Measurements from ENCODE around the gene CHCHD6. TPM values are rescaled to one million over a fixed set of nuclear protein-coding genes. Genes with fewer than 3 reads are reported as not detected.

The CHCHD6 gene
- total and polyA plus RNA-seq, 2 donors: 10.5 to 14.2 TPM

DNA sequence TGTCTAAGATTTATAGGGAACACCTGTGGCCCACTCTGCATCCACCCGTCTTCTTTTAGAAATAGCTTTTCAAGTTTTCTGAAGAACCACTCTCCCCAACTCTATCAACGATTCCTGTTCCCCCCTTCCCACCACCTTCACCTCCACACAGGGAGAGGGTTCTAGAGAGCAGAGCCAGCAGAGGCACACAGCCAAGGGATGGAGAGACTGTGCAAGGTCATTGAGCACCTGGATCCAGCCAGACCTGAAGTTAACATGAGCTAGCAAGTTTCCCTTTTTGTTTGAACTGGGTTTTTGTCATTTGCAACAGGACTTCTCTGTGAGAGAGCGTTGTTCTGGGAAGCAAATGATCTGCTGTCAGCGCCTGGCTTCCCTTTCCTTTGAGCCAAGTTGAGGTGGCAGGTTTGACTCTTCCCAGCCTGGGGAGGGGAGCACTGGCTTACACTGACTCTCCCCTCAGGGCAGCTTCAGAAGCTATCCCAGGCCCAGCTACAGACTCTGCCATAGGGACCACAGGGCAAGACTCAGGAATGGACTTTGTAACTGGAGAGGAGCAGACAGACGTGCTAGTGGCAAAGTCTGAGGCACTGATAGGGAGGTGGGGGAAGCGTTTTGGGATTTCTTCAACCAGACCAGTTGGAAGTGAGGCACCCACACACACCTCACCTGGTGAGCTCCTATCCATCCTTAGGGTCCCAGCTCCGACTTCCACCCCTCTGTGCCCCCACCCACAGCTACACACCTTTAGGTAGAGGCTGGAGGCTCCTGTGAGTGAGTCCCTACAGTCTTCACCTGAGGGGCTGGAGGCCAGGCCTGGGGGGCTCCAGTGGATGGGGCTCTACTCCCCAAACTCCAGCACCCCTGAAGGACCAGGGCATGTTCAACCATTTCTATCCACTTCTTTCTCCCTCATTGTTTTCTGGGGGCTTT is 259.5 kb downstream of the CHCHD6 start:
- no peak overlapping the region for H3K27ac ChIP-seq (ENCODE audit: low read depth in 1 of 2, low read length in 1 of 2)
- WGBS: 96% methylated on average over 7 of the region's 7 CpGs
- H3K4me1 ChIP-seq (ENCODE audit: control insufficient read depth in 2 of 2, insufficient read depth in 2 of 2, low read length in 2 of 2): peaks cover 0 to 14% of the 10 kb centered on the region in 2 donors
- H3K4me3 ChIP-seq (ENCODE audit: low read length in 2 of 2): no peak overlapping the region
- no peaks in the 10 kb centered on the region for H3K9me3 ChIP-seq (ENCODE audit: control insufficient read depth in 2 of 2, insufficient read depth in 1 of 2, low read length in 1 of 2)
- H3K36me3 ChIP-seq (ENCODE audit: control insufficient read depth in 2 of 2, insufficient read depth in 2 of 2, low read length in 1 of 2): no peaks in the 10 kb centered on the region
- no peaks in the 10 kb centered on the region for H3K27me3 ChIP-seq (ENCODE audit: control insufficient read depth in 2 of 2, insufficient read depth in 1 of 2, low read length in 1 of 2)
- DNase-seq (ENCODE audit: low read depth in 6 of 9, low spot score in 9 of 9): no peak

GRCh38 chr3:126964261-126964660 is 260.2 kb downstream of the CHCHD6 start:
- no peaks in the 10 kb centered on the region for H3K36me3 ChIP-seq (ENCODE audit: control insufficient read depth in 2 of 2, insufficient read depth in 2 of 2, low read length in 1 of 2)
- no peaks in the 10 kb centered on the region for H3K9me3 ChIP-seq (ENCODE audit: control insufficient read depth in 2 of 2, insufficient read depth in 1 of 2, low read length in 1 of 2)
- 91% methylated on average over 7 of the region's 7 CpGs for WGBS
- no peak overlapping the region for H3K27ac ChIP-seq (ENCODE audit: low read depth in 1 of 2, low read length in 1 of 2)
- H3K4me3 ChIP-seq (ENCODE audit: low read length in 2 of 2): no peak overlapping the region
- no peak for DNase-seq (ENCODE audit: low read depth in 6 of 9, low spot score in 9 of 9)
- H3K4me1 ChIP-seq (ENCODE audit: control insufficient read depth in 2 of 2, insufficient read depth in 2 of 2, low read length in 2 of 2): peaks cover 0 to 14% of the 10 kb centered on the region in 2 donors
- H3K27me3 ChIP-seq (ENCODE audit: control insufficient read depth in 2 of 2, insufficient read depth in 1 of 2, low read length in 1 of 2): no peaks in the 10 kb centered on the region

- H3K9me3 ChIP-seq (ENCODE audit: control insufficient read depth in 2 of 2, insufficient read depth in 1 of 2, low read length in 1 of 2): no peaks in the 10 kb centered on the region
- H3K4me1 ChIP-seq (ENCODE audit: control insufficient read depth in 2 of 2, insufficient read depth in 2 of 2, low read length in 2 of 2): peaks cover 0 to 14% of the 10 kb centered on the region in 2 donors
- H3K36me3 ChIP-seq (ENCODE audit: control insufficient read depth in 2 of 2, insufficient read depth in 2 of 2, low read length in 1 of 2): no peaks in the 10 kb centered on the region
- 92% methylated on average over 10 of the region's 10 CpGs for WGBS
- no peaks in the 10 kb centered on the region for H3K27me3 ChIP-seq (ENCODE audit: control insufficient read depth in 2 of 2, insufficient read depth in 1 of 2, low read length in 1 of 2)
- no peak overlapping the region for H3K4me3 ChIP-seq (ENCODE audit: low read length in 2 of 2)
- DNase-seq (ENCODE audit: low read depth in 6 of 9, low spot score in 9 of 9): no peak
- no peak overlapping the region for H3K27ac ChIP-seq (ENCODE audit: low read depth in 1 of 2, low read length in 1 of 2)
Observed at GRCh38 chr3:126964950-126965349, 260.9 kb downstream of the CHCHD6 start.

GRCh38 chr3:126965526-126966080 is 261.6 kb downstream of the CHCHD6 start:
- Histone ChIP-seq H3K27me3 (ENCODE audit: control insufficient read depth in 2 of 2, insufficient read depth in 1 of 2, low read length in 1 of 2) (no peaks in the 10 kb centered on the region), H3K4me1 (ENCODE audit: control insufficient read depth in 2 of 2, insufficient read depth in 2 of 2, low read length in 2 of 2) (peaks cover 0 to 14% of the 10 kb centered on the region in 2 donors), H3K36me3 (ENCODE audit: control insufficient read depth in 2 of 2, insufficient read depth in 2 of 2, low read length in 1 of 2) (no peaks in the 10 kb centered on the region), H3K27ac (ENCODE audit: low read depth in 1 of 2, low read length in 1 of 2) (no peak overlapping the region), H3K4me3 (ENCODE audit: low read length in 2 of 2) (no peak overlapping the region), H3K9me3 (ENCODE audit: control insufficient read depth in 2 of 2, insufficient read depth in 1 of 2, low read length in 1 of 2) (no peaks in the 10 kb centered on the region)
- DNase-seq (ENCODE audit: low read depth in 6 of 9, low spot score in 9 of 9): no peak
- WGBS: 90% methylated on average over 9 of the region's 9 CpGs

DNA sequence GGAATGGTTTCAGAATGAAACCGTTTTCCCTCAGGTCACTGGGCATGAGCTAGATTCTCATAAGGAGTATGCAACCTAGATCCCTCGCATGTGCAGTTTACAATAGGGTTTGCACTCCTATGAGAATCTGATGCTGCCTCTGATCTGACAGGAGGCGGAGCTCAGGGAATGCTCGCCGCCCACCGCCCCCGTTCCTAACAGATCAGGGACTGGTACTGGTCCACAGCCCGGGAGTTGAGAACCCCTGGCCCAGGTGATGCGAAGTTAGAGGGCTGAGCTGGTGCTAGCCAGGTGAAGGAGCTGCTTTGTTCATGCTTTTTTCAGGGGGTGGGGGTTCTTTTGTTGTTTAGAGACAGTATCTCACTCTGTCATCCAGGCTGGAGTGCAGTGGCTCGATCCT is 263.3 kb downstream of the CHCHD6 start:
- Histone ChIP-seq H3K4me3 (ENCODE audit: low read length in 2 of 2) (no peak overlapping the region), H3K9me3 (ENCODE audit: control insufficient read depth in 2 of 2, insufficient read depth in 1 of 2, low read length in 1 of 2) (no peaks in the 10 kb centered on the region), H3K27me3 (ENCODE audit: control insufficient read depth in 2 of 2, insufficient read depth in 1 of 2, low read length in 1 of 2) (peaks cover 0 to 3% of the 10 kb centered on the region in 2 donors), H3K36me3 (ENCODE audit: control insufficient read depth in 2 of 2, insufficient read depth in 2 of 2, low read length in 1 of 2) (no peaks in the 10 kb centered on the region), H3K4me1 (ENCODE audit: control insufficient read depth in 2 of 2, insufficient read depth in 2 of 2, low read length in 2 of 2) (no peaks in the 10 kb centered on the region), H3K27ac (ENCODE audit: low read depth in 1 of 2, low read length in 1 of 2) (no peak overlapping the region)
- no peak for DNase-seq (ENCODE audit: low read depth in 6 of 9, low spot score in 9 of 9)
- 97% methylated on average over 10 of the region's 10 CpGs for WGBS

- no peaks in the 10 kb centered on the region for H3K4me1 ChIP-seq (ENCODE audit: control insufficient read depth in 2 of 2, insufficient read depth in 2 of 2, low read length in 2 of 2)
- WGBS: 93% methylated on average over 20 of the region's 20 CpGs
- H3K27ac ChIP-seq (ENCODE audit: low read depth in 1 of 2, low read length in 1 of 2): no peak overlapping the region
- no peaks in the 10 kb centered on the region for H3K36me3 ChIP-seq (ENCODE audit: control insufficient read depth in 2 of 2, insufficient read depth in 2 of 2, low read length in 1 of 2)
- H3K4me3 ChIP-seq (ENCODE audit: low read length in 2 of 2): no peak overlapping the region
- DNase-seq (ENCODE audit: low read depth in 6 of 9, low spot score in 9 of 9): no peak
- peaks cover 0 to 4% of the 10 kb centered on the region in 2 donors for H3K9me3 ChIP-seq (ENCODE audit: control insufficient read depth in 2 of 2, insufficient read depth in 1 of 2, low read length in 1 of 2)
- peaks cover 0 to 3% of the 10 kb centered on the region in 2 donors for H3K27me3 ChIP-seq (ENCODE audit: control insufficient read depth in 2 of 2, insufficient read depth in 1 of 2, low read length in 1 of 2)
Observed at GRCh38 chr3:126968391-126969390, 264.7 kb downstream of the CHCHD6 start.

DNA sequence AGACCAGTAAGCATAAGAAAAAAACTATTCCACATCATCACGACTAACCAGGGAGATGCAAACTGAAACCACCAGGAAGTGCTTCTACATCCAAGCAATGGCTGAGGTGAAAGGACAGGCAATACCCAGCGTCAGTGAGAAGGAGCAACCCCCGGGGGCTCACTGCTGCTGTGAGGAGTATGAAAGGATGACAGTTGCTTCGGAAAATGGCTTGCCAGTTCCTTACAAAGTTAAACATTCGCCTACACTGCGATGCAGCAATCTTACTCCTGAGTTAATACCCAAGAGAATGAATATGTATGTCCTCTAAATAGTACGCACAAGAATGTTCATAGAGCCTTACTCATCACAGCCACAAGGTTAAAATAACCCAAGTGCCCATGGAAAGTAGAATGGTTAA is 265.5 kb downstream of the CHCHD6 start:
- Histone ChIP-seq H3K9me3 (ENCODE audit: control insufficient read depth in 2 of 2, insufficient read depth in 1 of 2, low read length in 1 of 2) (peaks cover 0 to 4% of the 10 kb centered on the region in 2 donors), H3K36me3 (ENCODE audit: control insufficient read depth in 2 of 2, insufficient read depth in 2 of 2, low read length in 1 of 2) (no peaks in the 10 kb centered on the region), H3K27me3 (ENCODE audit: control insufficient read depth in 2 of 2, insufficient read depth in 1 of 2, low read length in 1 of 2) (peaks cover 0 to 3% of the 10 kb centered on the region in 2 donors), H3K27ac (ENCODE audit: low read depth in 1 of 2, low read length in 1 of 2) (no peak overlapping the region), H3K4me3 (ENCODE audit: low read length in 2 of 2) (no peak overlapping the region), H3K4me1 (ENCODE audit: control insufficient read depth in 2 of 2, insufficient read depth in 2 of 2, low read length in 2 of 2) (no peaks in the 10 kb centered on the region)
- DNase-seq (ENCODE audit: low read depth in 6 of 9, low spot score in 9 of 9): no peak
- 77% methylated on average over 7 of the region's 7 CpGs for WGBS

DNA sequence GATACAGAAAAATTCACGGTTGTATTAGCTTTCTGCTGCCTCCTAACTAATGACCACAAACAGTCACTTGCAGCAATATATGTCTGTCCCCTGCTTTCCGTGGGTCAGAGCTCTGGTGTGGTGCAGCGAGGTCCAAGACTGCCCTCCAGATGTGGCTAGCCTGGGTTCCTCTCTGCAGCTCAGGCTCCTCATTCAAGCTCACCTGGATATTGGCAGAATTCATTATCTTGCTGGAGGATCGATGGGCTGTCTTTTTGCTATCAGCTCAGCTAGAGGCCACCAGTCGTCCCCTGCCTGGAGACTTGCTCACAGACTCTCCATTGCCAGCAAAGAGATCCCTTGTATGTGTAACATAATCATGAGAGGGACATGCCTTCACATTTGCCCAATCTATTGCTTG is 266.1 kb downstream of the CHCHD6 start:
- DNase-seq (ENCODE audit: low read depth in 6 of 9, low spot score in 9 of 9): no peak
- Histone ChIP-seq H3K27me3 (ENCODE audit: control insufficient read depth in 2 of 2, insufficient read depth in 1 of 2, low read length in 1 of 2) (peaks cover 0 to 3% of the 10 kb centered on the region in 2 donors), H3K4me3 (ENCODE audit: low read length in 2 of 2) (no peak overlapping the region), H3K9me3 (ENCODE audit: control insufficient read depth in 2 of 2, insufficient read depth in 1 of 2, low read length in 1 of 2) (peaks cover 0 to 4% of the 10 kb centered on the region in 2 donors), H3K4me1 (ENCODE audit: control insufficient read depth in 2 of 2, insufficient read depth in 2 of 2, low read length in 2 of 2) (no peaks in the 10 kb centered on the region), H3K27ac (ENCODE audit: low read depth in 1 of 2, low read length in 1 of 2) (no peak overlapping the region), H3K36me3 (ENCODE audit: control insufficient read depth in 2 of 2, insufficient read depth in 2 of 2, low read length in 1 of 2) (no peaks in the 10 kb centered on the region)
- 96% methylated on average over 5 of the region's 5 CpGs for WGBS
